Activated CD8-positive, alpha-beta memory T cell treated with anti-CD3 and anti-CD28 coated beads, Interleukin-2, amount 10 ng/mL, durations not matched to agents 7 days and 5 days (primary cell): ENCODE measurements around the gene GFAP. TPM values are rescaled to one million over a fixed set of nuclear protein-coding genes. Genes with fewer than 3 reads are reported as not detected.
A peak's percentile ranks its signal among the peaks of the same experiment; 100 is the strongest.
"Not testable (repeated sequence)": the region's sequence is repeated elsewhere in the genome, so short reads cannot be mapped to it uniquely, and the experiment has no call there.

Source experiments
- ATAC-seq: fragments of 150-1000 bp; cut with Tn5 transposase; one replicate; pipeline ENCODE4 v1.10.0; 2021; ENCODE audit warnings: moderate library complexity
- CTCF ChIA-PET: fragments of 350-600 bp; sonication (Branson Sonifier 250); formaldehyde crosslinking; loops from one replicate; lab custom pipeline; 2021; ENCODE audit warnings: antibody characterized with exemption; lab: Charles Lee
- DNase-seq: peaks from one replicate; pipeline ENCODE4 v3.0.0-alpha.2; 2020
- H3K27ac Mint-ChIP-seq: one replicate; pipeline ENCODE4 v1.8.0; 2021; ENCODE audit warnings: mild to moderate bottlenecking, mixed read lengths
- H3K27me3 Mint-ChIP-seq: one replicate; pipeline ENCODE4 v1.8.0; 2021; ENCODE audit warnings: mixed read lengths
- H3K36me3 Mint-ChIP-seq: one replicate; pipeline ENCODE4 v1.8.0; 2021; ENCODE audit warnings: mild to moderate bottlenecking, mixed read lengths
- H3K4me1 Mint-ChIP-seq: one replicate; pipeline ENCODE4 v1.8.0; 2021; ENCODE audit warnings: mixed read lengths
- H3K4me3 Mint-ChIP-seq: one replicate; pipeline ENCODE4 v1.8.0; 2021; ENCODE audit warnings: mild to moderate bottlenecking, moderate library complexity, mixed read lengths
- H3K9me3 Mint-ChIP-seq: one replicate; pipeline ENCODE4 v1.8.0; 2022; ENCODE audit warnings: low read depth, mixed read lengths
- total RNA-seq, 2 experiments: library from RNA; stranded (reverse); gene quantifications; one replicate each; pipeline ENCODE4 v1.2.3, GENCODE V29; 2021

GFAP gene
- total RNA-seq = not detected

GRCh38 chr17:44915321-44915726 lies at the start of gene GFAP:
GFAP (minus strand) TSS chr17:44915500; CDS start chr17:44915486, 14 bp downstream.
- DNase-seq (no peak), ATAC-seq (no peak)
- peaks cover 36% of the 10 kb centered on the region for H3K27me3 Mint-ChIP-seq
- no peaks in the 10 kb centered on the region for H3K36me3 Mint-ChIP-seq
- CTCF ChIA-PET = interaction anchor here (1.1 kb wide), 1 partner anchor 283 kb away, joined by 3 read pairs; no protein-coding TSS in a partner anchor
- no peak within 1 kb of the TSS for H3K4me3 Mint-ChIP-seq
- no peaks in the 10 kb centered on the region for H3K9me3 Mint-ChIP-seq
- peaks cover 12% of the 10 kb centered on the region for H3K4me1 Mint-ChIP-seq
- no peak within 1 kb of the TSS for H3K27ac Mint-ChIP-seq

GRCh38 chr17:44961921-44962350 lies 46.6 kb upstream of the GFAP start:
- ATAC-seq = no peak
- Mint-ChIP-seq H3K9me3 (no peaks in the 10 kb centered on the region), H3K27ac (no peak overlapping the region), H3K4me1 (peaks cover 3% of the 10 kb centered on the region), H3K4me3 (no peak overlapping the region), H3K36me3 (no peaks in the 10 kb centered on the region), H3K27me3 (peaks cover 75% of the 10 kb centered on the region)
- CTCF ChIA-PET = interaction anchor here (0.7 to 1.8 kb wide), 3 partner anchors 60 to 236 kb away, joined by 3 to 5 read pairs (median 4); no protein-coding TSS in a partner anchor
- no peak for DNase-seq

- Mint-ChIP-seq H3K27me3 (peaks cover 73% of the 10 kb centered on the region), H3K4me3 (no peak overlapping the region), H3K27ac (no peak overlapping the region), H3K4me1 (peaks cover 3% of the 10 kb centered on the region), H3K9me3 (no peaks in the 10 kb centered on the region), H3K36me3 (no peaks in the 10 kb centered on the region)
- CTCF ChIA-PET = no interaction called here
- no peak for DNase-seq
- ATAC-seq = no peak
Measured at GRCh38 chr17:44960691-44961090, 45.4 kb upstream of the GFAP start.

- Mint-ChIP-seq H3K36me3 (no peaks in the 10 kb centered on the region), H3K4me1 (peaks cover 3% of the 10 kb centered on the region), H3K9me3 (no peaks in the 10 kb centered on the region), H3K27me3 (peaks cover 72% of the 10 kb centered on the region), H3K4me3 (no peak overlapping the region), H3K27ac (no peak overlapping the region)
- CTCF ChIA-PET = interaction anchor here (0.7 kb wide), 2 partner anchors 15 to 138 kb away, joined by 3 read pairs; no protein-coding TSS in a partner anchor
- ATAC-seq (no peak), DNase-seq (no peak)
Measured at GRCh38 chr17:44959821-44960531, 44.7 kb upstream of the GFAP start.

- peaks cover 51% of the 10 kb centered on the region for H3K27me3 Mint-ChIP-seq
- CTCF ChIA-PET = interaction anchor here (1.0 kb wide), 1 partner anchor 58 kb away, joined by 3 read pairs; the partner anchor contains the start of gene EFTUD2
- H3K36me3 Mint-ChIP-seq = no peaks in the 10 kb centered on the region
- DNase-seq = no peak
- H3K27ac Mint-ChIP-seq = no peak overlapping the region
- H3K4me3 Mint-ChIP-seq = no peak overlapping the region
- H3K4me1 Mint-ChIP-seq = peaks cover 3% of the 10 kb centered on the region
- ATAC-seq = no peak
- H3K9me3 Mint-ChIP-seq = no peaks in the 10 kb centered on the region
Measured at GRCh38 chr17:44956998-44957981, 42.0 kb upstream of the GFAP start.

- no peaks in the 10 kb centered on the region for H3K36me3 Mint-ChIP-seq
- ATAC-seq = no peak
- no peak overlapping the region for H3K27ac Mint-ChIP-seq
- CTCF ChIA-PET = interaction anchor here (0.5 to 1.8 kb wide), 5 partner anchors 24 to 315 kb away, joined by 3 to 5 read pairs (median 3); partner anchors contain the start of genes ACBD4 and EFTUD2
- no peaks in the 10 kb centered on the region for H3K9me3 Mint-ChIP-seq
- peaks cover 49% of the 10 kb centered on the region for H3K27me3 Mint-ChIP-seq
- H3K4me1 Mint-ChIP-seq = peaks cover 3% of the 10 kb centered on the region
- DNase-seq = no peak
- H3K4me3 Mint-ChIP-seq = no peak overlapping the region
Measured at GRCh38 chr17:44955674-44956425, 40.5 kb upstream of the GFAP start.

GRCh38 chr17:44952946-44953475 lies 37.7 kb upstream of the GFAP start:
- Mint-ChIP-seq H3K4me1 (peaks cover 7% of the 10 kb centered on the region), H3K4me3 (no peak overlapping the region), H3K36me3 (no peaks in the 10 kb centered on the region), H3K27ac (no peak overlapping the region), H3K9me3 (no peaks in the 10 kb centered on the region), H3K27me3 (peaks cover 25% of the 10 kb centered on the region)
- ATAC-seq (no peak), DNase-seq (no peak)
- CTCF ChIA-PET = interaction anchor here (1.5 kb wide), 1 partner anchor 18 kb away, joined by 3 read pairs; no protein-coding TSS in a partner anchor

- Mint-ChIP-seq H3K4me3 (peak overlapping the region; percentile 93), H3K9me3 (no peaks in the 10 kb centered on the region), H3K36me3 (peaks cover 23% of the 10 kb centered on the region), H3K27me3 (no peaks in the 10 kb centered on the region), H3K27ac (peak overlapping the region; percentile 93), H3K4me1 (peaks cover 28% of the 10 kb centered on the region)
- ATAC-seq (no peak), DNase-seq (no peak)
- CTCF ChIA-PET = interaction anchor here (1.4 kb wide), 1 partner anchor 11 kb away, joined by 3 read pairs; no protein-coding TSS in a partner anchor
Measured at GRCh38 chr17:44948315-44948795, 33.1 kb upstream of the GFAP start.

GRCh38 chr17:44947461-44948314 lies 32.4 kb upstream of the GFAP start, which contains the start of gene KIF18B:
KIF18B (minus strand) TSS chr17:44947773; CDS start chr17:44936344, 11,429 bp downstream.
- peak within 1 kb of the TSS; percentile 93 for H3K4me3 Mint-ChIP-seq
- peak; percentile 97 for ATAC-seq
- H3K27me3 Mint-ChIP-seq = no peaks in the 10 kb centered on the region

GRCh38 chr17:44945652-44946051 lies 30.4 kb upstream of the GFAP start:
- CTCF ChIA-PET = interaction anchor here (1.0 kb wide), 1 partner anchor 14 kb away, joined by 3 read pairs; no protein-coding TSS in a partner anchor
- not testable (repeated sequence) for H3K27me3 Mint-ChIP-seq, ATAC-seq, H3K27ac Mint-ChIP-seq, DNase-seq, H3K9me3 Mint-ChIP-seq
- Mint-ChIP-seq H3K4me3 (peak overlapping the region; percentile 93), H3K4me1 (peaks cover 41% of the 10 kb centered on the region), H3K36me3 (peaks cover 39% of the 10 kb centered on the region)

More at GRCh38 chr17:44947461-44948314, 32.4 kb upstream of the GFAP start, which contains the start of gene KIF18B:
- H3K27ac Mint-ChIP-seq = peak within 1 kb of the TSS; percentile 93
- peaks cover 32% of the 10 kb centered on the region for H3K4me1 Mint-ChIP-seq
- peak; percentile 96 for DNase-seq
- H3K9me3 Mint-ChIP-seq = no peaks in the 10 kb centered on the region
- CTCF ChIA-PET = interaction anchor here (1.0 to 1.4 kb wide), 3 partner anchors 11 to 188 kb away, joined by 3 to 5 read pairs (median 3); partner anchors contain the start of gene ACBD4
- peaks cover 26% of the 10 kb centered on the region for H3K36me3 Mint-ChIP-seq

GRCh38 chr17:44942456-44942855 lies 27.2 kb upstream of the GFAP start:
- ATAC-seq (no peak), DNase-seq (no peak)
- Mint-ChIP-seq H3K27ac (no peak overlapping the region), H3K4me3 (no peak overlapping the region), H3K27me3 (no peaks in the 10 kb centered on the region), H3K9me3 (no peaks in the 10 kb centered on the region), H3K36me3 (peaks cover 58% of the 10 kb centered on the region), H3K4me1 (peaks cover 38% of the 10 kb centered on the region)
- CTCF ChIA-PET = interaction anchor here (1.3 kb wide), 1 partner anchor 79 kb away, joined by 4 read pairs; no protein-coding TSS in a partner anchor
